SK-N-SH (cell line): Measurements from ENCODE around the gene CREB5. TPM values are rescaled to one million over a fixed set of nuclear protein-coding genes. Genes with fewer than 3 reads are reported as not detected.

ENCODE experiments used
- CTCF ChIA-PET: fragments of 300-600, 350-600 bp; formaldehyde crosslinking; extraction: SDS; loops from one replicate; lab custom pipeline; 2021; lab: Yijun Ruan, JAX
- POLR2A ChIA-PET: fragments of 350-600 bp; sonication (Branson Sonifier 250); formaldehyde crosslinking; extraction: SDS; loops from one replicate; lab custom pipeline; 2020; ENCODE audit warnings: antibody characterized with exemption, inconsistent platforms; lab: Yijun Ruan, JAX
- DNase-seq: peaks from one replicate; pipeline ENCODE4 v3.0.0; 2012
- H2AFZ ChIP-seq: fragments of 200-600 bp; sonication (generic); 2 replicates; pipeline ENCODE4 v1.8.1; 2016; ENCODE audit warnings: antibody characterized with exemption, mild to moderate bottlenecking, low read depth
- H3F3A ChIP-seq: fragments of 200-600 bp; sonication (generic); replicated peaks from 2 replicates; pipeline ENCODE3; 2016; ENCODE audit warnings: antibody characterized with exemption, mild to moderate bottlenecking; ENCODE audit not compliant: insufficient read depth
- H3K27ac ChIP-seq, 2 experiments: fragments of 200-500 bp in 1 of 2; fragments of 200-600 bp in 1 of 2; sonication (Bioruptor generic) in 1 of 2; sonication (generic), shearing (Covaris generic) in 1 of 2; 2 replicates each; pipeline versions ENCODE4 v1.5.1 to v1.6.1; 2014 to 2016; ENCODE audit warnings: low read depth in 2 of 2, inconsistent platforms in 1 of 2, low read length in 1 of 2, mild to moderate bottlenecking in 1 of 2, mixed read lengths in 1 of 2
- H3K27me3 ChIP-seq: fragments of 200-600 bp; sonication (generic), shearing (Covaris generic); 2 replicates; pipeline ENCODE4 v1.6.1; 2016; ENCODE audit warnings: mixed run types; ENCODE audit not compliant: insufficient read depth
- H3K36me3 ChIP-seq, 2 experiments: fragments of 200-500 bp in 1 of 2; fragments of 200-600 bp in 1 of 2; sonication (Bioruptor generic) in 1 of 2; sonication (generic) in 1 of 2; replicated peaks in 1 of 2; 2 replicates each; pipeline versions ENCODE3 to v1.5.1; 2014 to 2016; ENCODE audit warnings: low read length in 1 of 2, mild to moderate bottlenecking in 1 of 2; ENCODE audit not compliant: insufficient read depth in 2 of 2, control insufficient read depth in 1 of 2
- H3K4me1 ChIP-seq, 2 experiments: fragments of 200-500 bp in 1 of 2; fragments of 200-600 bp in 1 of 2; sonication (Bioruptor generic) in 1 of 2; sonication (generic), shearing (Covaris generic) in 1 of 2; 2 replicates each; pipeline versions ENCODE4 v1.5.1 to v1.6.1; 2014 to 2016; ENCODE audit warnings: low read depth in 1 of 2, low read length in 1 of 2, mixed run types in 1 of 2; ENCODE audit not compliant: insufficient read depth in 2 of 2, control insufficient read depth in 1 of 2
- H3K4me2 ChIP-seq: fragments of 200-600 bp; sonication (generic), shearing (Covaris generic); 2 replicates; pipeline ENCODE4 v1.6.1; 2017; ENCODE audit warnings: mixed run types
- H3K4me3 ChIP-seq, 2 experiments: fragments of 200-500 bp in 1 of 2; fragments of 200-600 bp in 1 of 2; sonication (Bioruptor generic) in 1 of 2; sonication (generic), shearing (Covaris generic) in 1 of 2; 2 replicates each; pipeline versions ENCODE4 v1.5.1 to v1.8.1; 2014 to 2016; ENCODE audit warnings: low read depth in 2 of 2, inconsistent platforms in 1 of 2, low read length in 1 of 2, mild to moderate bottlenecking in 1 of 2, mixed read lengths in 1 of 2, moderate library complexity in 1 of 2
- H3K79me2 ChIP-seq: fragments of 200-600 bp; sonication (generic); 2 replicates; pipeline ENCODE4 v1.8.1; 2017; ENCODE audit warnings: mild to moderate bottlenecking; ENCODE audit not compliant: insufficient read depth
- H3K9ac ChIP-seq: fragments of 200-600 bp; sonication (generic); 2 replicates; pipeline ENCODE4 v1.6.1; 2017; ENCODE audit warnings: mixed run types
- H3K9me2 ChIP-seq: fragments of 200-600 bp; sonication (generic); 2 replicates; pipeline ENCODE4 v1.6.1; 2017; ENCODE audit warnings: mixed run types
- H3K9me3 ChIP-seq: fragments of 200-600 bp; sonication (generic); 2 replicates; pipeline ENCODE4 v1.6.1; 2017; ENCODE audit warnings: mixed run types, mild to moderate bottlenecking, moderate library complexity
- H4K20me1 ChIP-seq: fragments of 200-600 bp; sonication (generic); 2 replicates; pipeline ENCODE4 v1.6.1; 2017; ENCODE audit warnings: mild to moderate bottlenecking, mixed run types; ENCODE audit not compliant: insufficient read depth
- CHD2 ChIP-seq: fragments of 150-350 bp; IDR thresholded peaks from 2 replicates; pipeline ENCODE4 v1.6.1; 2018; ENCODE audit warnings: low read length; ENCODE audit not compliant: partially characterized antibody
- EP300 ChIP-seq, 2 experiments: IDR thresholded peaks; 2 replicates each; pipeline versions ENCODE4 v1.4.0 to v1.6.1; 2012; ENCODE audit warnings: borderline replicate concordance in 1 of 2, low read depth in 1 of 2, low read length in 1 of 2
- FOSL2 ChIP-seq: IDR thresholded peaks from 2 replicates; pipeline ENCODE4 v1.4.0; 2012; ENCODE audit warnings: low read depth, mild to moderate bottlenecking, moderate library complexity, borderline replicate concordance
- FOXJ3 ChIP-seq: sonication (generic); formaldehyde crosslinking; IDR thresholded peaks from 2 replicates; pipeline ENCODE4 v1.5.1; 2020; ENCODE audit warnings: mild to moderate bottlenecking, missing genetic modification reagents
- FOXM1 ChIP-seq: IDR thresholded peaks from 2 replicates; pipeline ENCODE4 v1.4.0; 2012; ENCODE audit warnings: low read depth, mild to moderate bottlenecking
- JUND ChIP-seq: IDR thresholded peaks from 2 replicates; pipeline ENCODE4 v1.4.0; 2012
- NRF1 ChIP-seq: IDR thresholded peaks from 2 replicates; pipeline ENCODE4 v1.6.1; 2012; ENCODE audit warnings: low read depth, mild to moderate bottlenecking, low read length
- POLR2AphosphoS5 ChIP-seq: IDR thresholded peaks from 2 replicates; pipeline ENCODE4 v1.6.1; 2012; ENCODE audit warnings: low read depth, low read length
- RAD21 ChIP-seq: IDR thresholded peaks from 2 replicates; pipeline ENCODE4 v1.6.1; 2012; ENCODE audit warnings: mild to moderate bottlenecking, low read length
- RXRA ChIP-seq: IDR thresholded peaks from 2 replicates; pipeline ENCODE4 v1.4.0; 2012; ENCODE audit warnings: low read depth, mild to moderate bottlenecking, borderline replicate concordance
- SIN3A ChIP-seq: IDR thresholded peaks from 2 replicates; pipeline ENCODE4 v1.6.1; 2012; ENCODE audit warnings: low read depth, mild to moderate bottlenecking, low read length, moderate library complexity, borderline replicate concordance
- USF2 ChIP-seq: fragments of 150-350 bp; IDR thresholded peaks from 2 replicates; pipeline ENCODE4 v1.6.1; 2017; ENCODE audit warnings: antibody characterized with exemption, low read length, low read depth, borderline replicate concordance
- WGBS: methylation state at CpG from one replicate; pipeline ENCODE4 v1.1.6; 2017; ENCODE audit warnings: low lambda C conversion rate; 5-methylcytosine and 5-hydroxymethylcytosine counted together
- polyA plus RNA-seq, 3 experiments: library from polyadenylated mRNA; depleted of rRNA; stranded (reverse); fragments of >200 nt; gene quantifications; 2 replicates each; pipeline ENCODE4 v1.2.3, GENCODE V29; 2012

Gene CREB5
- polyA plus RNA-seq, 1 of the 3 experiments (the other 2 are of a cell fraction), result 19.3 TPM

DNA sequence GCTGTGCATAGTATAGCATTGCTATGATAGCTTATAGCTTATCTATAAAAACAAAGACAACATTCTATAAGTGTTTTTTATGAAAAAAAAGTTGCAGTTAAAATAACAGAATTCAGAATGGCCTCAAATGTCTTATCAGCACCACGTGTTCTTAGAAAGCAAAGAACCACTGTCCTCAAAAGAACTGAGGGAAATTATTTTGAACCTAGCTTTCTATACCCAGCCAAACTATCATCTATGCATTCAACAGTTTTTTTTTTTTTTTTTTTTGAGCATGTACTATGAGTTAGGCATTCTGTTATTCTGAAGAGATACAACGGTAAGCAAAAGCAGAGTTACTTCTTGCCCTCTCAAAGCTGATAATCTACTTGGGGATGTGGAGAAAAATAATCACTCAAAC lies 247.8 kb downstream of the CREB5 start:
- WGBS, result 20% methylated on average over 2 of the region's 2 CpGs
- Histone ChIP-seq H3K4me3 (no peak overlapping the region), H3K27me3 (no peaks in the 10 kb centered on the region), H4K20me1 (no peaks in the 10 kb centered on the region), H3F3A (no peaks in the 10 kb centered on the region), H3K79me2 (no peaks in the 10 kb centered on the region), H3K4me2 (no peak overlapping the region), H3K9ac (no peak overlapping the region), H3K9me2 (no peaks in the 10 kb centered on the region), H3K36me3 (no peaks in the 10 kb centered on the region), H3K4me1 (no peaks in the 10 kb centered on the region; a peak in 1 of 4 replicates), H2AFZ (no peak overlapping the region), H3K27ac (no peak overlapping the region), H3K9me3 (no peaks in the 10 kb centered on the region; the same call in 1 of the 2 replicates)
- no peak for DNase-seq
- no peak for TF ChIP-seq FOSL2
- POLR2A ChIA-PET, result no interaction called here
- CTCF ChIA-PET, result interaction anchor here (0.9 to 2.1 kb wide), 6 partner anchors 10 to 361 kb away, joined by 3 to 7 read pairs (median 4); no protein-coding TSS in a partner anchor

GRCh38 chr7:28661826-28662595 lies 249.7 kb downstream of the CREB5 start:
- ChIA-PET POLR2A (interaction anchor here (0.6 kb wide), 2 partner anchors 246 to 263 kb away, joined by 3 read pairs; no protein-coding TSS in a partner anchor), CTCF (interaction anchor here (1.1 to 1.3 kb wide), 2 partner anchors 20 to 183 kb away, joined by 3 read pairs; no protein-coding TSS in a partner anchor)
- no peaks in the 10 kb centered on the region; a peak in 1 of 4 replicates for H3K4me1 ChIP-seq
- H3K79me2 ChIP-seq, result no peaks in the 10 kb centered on the region
- no peaks in the 10 kb centered on the region for H3K36me3 ChIP-seq
- no peak for TF ChIP-seq USF2
- no peak for TF ChIP-seq NRF1
- no peak for TF ChIP-seq RAD21
- no peak for TF ChIP-seq JUND
- TF ChIP-seq FOXJ3, result no peak
- no peak for TF ChIP-seq FOXM1
- TF ChIP-seq POLR2AphosphoS5, result no peak
- no peak for TF ChIP-seq CHD2
- no peak for TF ChIP-seq RXRA
- no peak for TF ChIP-seq SIN3A
- TF ChIP-seq EP300 (IDR thresholded peaks at IDR 0.05; ENCODE audit: borderline replicate concordance in 1 of 2, low read depth in 1 of 2, low read length in 1 of 2), result no peak
- TF ChIP-seq FOSL2, result no peak
- H3F3A ChIP-seq, result no peaks in the 10 kb centered on the region
- no peaks in the 10 kb centered on the region; the same call in 1 of the 2 replicates for H3K9me3 ChIP-seq
- H3K9me2 ChIP-seq, result no peaks in the 10 kb centered on the region
- H3K4me3 ChIP-seq, result no peak overlapping the region
- no peaks in the 10 kb centered on the region for H4K20me1 ChIP-seq
- no peak for DNase-seq
- 67% methylated on average over 12 of the region's 12 CpGs for WGBS
- H3K9ac ChIP-seq, result no peak overlapping the region
- no peak overlapping the region for H3K27ac ChIP-seq
- no peaks in the 10 kb centered on the region for H3K27me3 ChIP-seq
- H2AFZ ChIP-seq, result no peak overlapping the region
- H3K4me2 ChIP-seq, result no peak overlapping the region
